WTC11 (cell line): ENCODE results near the gene PPFIBP1.
"Not testable (repeated sequence)": the region's sequence is repeated elsewhere in the genome, so short reads cannot be mapped to it uniquely, and the experiment has no call there.

ENCODE experiments used
- CTCF ChIP-seq: fragments of 200-600 bp; IDR thresholded peaks from 2 replicates; pipeline ENCODE4 v1.8.0; 2022; ENCODE audit warnings: antibody characterized with exemption
- HMGXB4 ChIP-seq: sonication (generic); formaldehyde crosslinking; IDR thresholded peaks from 2 replicates; pipeline ENCODE4 v1.8.1; 2023; ENCODE audit warnings: mild to moderate bottlenecking, moderate library complexity, missing genetic modification reagents
- JUN ChIP-seq: sonication (generic); formaldehyde crosslinking; IDR thresholded peaks from 2 replicates; pipeline ENCODE4 v1.8.0; 2023; ENCODE audit warnings: mild to moderate bottlenecking, missing genetic modification reagents
- KAT7 ChIP-seq: sonication (generic); formaldehyde crosslinking; IDR thresholded peaks from 2 replicates; pipeline ENCODE4 v1.8.1; 2023; ENCODE audit warnings: missing genetic modification reagents, mild to moderate bottlenecking, borderline replicate concordance
- MAX ChIP-seq: sonication (generic); formaldehyde crosslinking; IDR thresholded peaks from 2 replicates; pipeline ENCODE4 v1.8.0; 2022; ENCODE audit warnings: mild to moderate bottlenecking, missing genetic modification reagents
- OVOL2 ChIP-seq: fragments of 250-450 bp; sonication (Bioruptor Pico); IDR thresholded peaks from 2 replicates; pipeline ENCODE4 v1.9.0; 2021; ENCODE audit warnings: mild to moderate bottlenecking, borderline replicate concordance
- TEAD4 ChIP-seq: sonication (generic); formaldehyde crosslinking; IDR thresholded peaks from 2 replicates; pipeline ENCODE4 v1.8.0; 2022; ENCODE audit warnings: mild to moderate bottlenecking, missing genetic modification reagents
- USF1 ChIP-seq: sonication (generic); formaldehyde crosslinking; IDR thresholded peaks from 2 replicates; pipeline ENCODE4 v1.8.0; 2022; ENCODE audit warnings: mild to moderate bottlenecking, missing genetic modification reagents
- ZBTB21 ChIP-seq: sonication (generic); formaldehyde crosslinking; IDR thresholded peaks from 2 replicates; pipeline ENCODE4 v1.8.1; 2023; ENCODE audit warnings: mild to moderate bottlenecking, missing genetic modification reagents, borderline replicate concordance
- ZBTB43 ChIP-seq: sonication (generic); formaldehyde crosslinking; IDR thresholded peaks from 2 replicates; pipeline ENCODE4 v1.8.1; 2023; ENCODE audit warnings: mild to moderate bottlenecking, missing genetic modification reagents

- not testable (repeated sequence) for TF ChIP-seq KAT7 (CRISPR knock-in tag); JUN (CRISPR knock-in tag); OVOL2 (CRISPR knock-in tag); CTCF; ZBTB43; USF1 (CRISPR knock-in tag); MAX (CRISPR knock-in tag); TEAD4 (CRISPR knock-in tag); HMGXB4; ZBTB21 (CRISPR knock-in tag)
These were observed 118.4 kb downstream of the PPFIBP1 start for GRCh38 chr12:27642361-27642760.
